ENCODE data around the gene DDI2. TPM values are rescaled to one million over a fixed set of nuclear protein-coding genes. Genes with fewer than 3 reads are reported as not detected.
A peak's percentile ranks its signal among the peaks of the same experiment; 100 is the strongest.

DDI2 gene
- total RNA-seq, 1 experiment from 2014 or later: 9.1 TPM

DNA sequence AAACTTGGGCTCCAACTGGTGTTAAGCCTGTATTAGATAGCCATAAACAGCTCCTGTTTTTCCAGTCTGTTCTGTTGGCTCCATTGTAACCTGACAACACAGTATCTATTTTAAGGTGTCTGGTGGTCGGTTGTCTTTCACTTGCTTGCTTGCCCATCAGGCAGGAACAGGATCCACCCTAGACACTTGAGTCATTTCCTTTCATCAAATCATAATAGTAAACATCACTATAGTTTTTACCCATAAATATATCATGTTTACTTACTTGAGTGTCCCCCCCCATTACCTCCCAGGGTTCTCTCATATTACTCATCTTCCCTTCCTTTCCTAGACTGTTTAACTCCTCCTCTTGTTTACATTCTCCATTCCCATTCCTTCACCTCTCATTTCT, 2.9 kb downstream of the DDI2 start:
- peaks cover 41% of the 10 kb centered on the region for H3K4me1 ChIP-seq (replicated peaks)
- H3K27ac ChIP-seq: peak overlapping the region; percentile 65
- no peak overlapping the region for H3K4me3 ChIP-seq

DNA sequence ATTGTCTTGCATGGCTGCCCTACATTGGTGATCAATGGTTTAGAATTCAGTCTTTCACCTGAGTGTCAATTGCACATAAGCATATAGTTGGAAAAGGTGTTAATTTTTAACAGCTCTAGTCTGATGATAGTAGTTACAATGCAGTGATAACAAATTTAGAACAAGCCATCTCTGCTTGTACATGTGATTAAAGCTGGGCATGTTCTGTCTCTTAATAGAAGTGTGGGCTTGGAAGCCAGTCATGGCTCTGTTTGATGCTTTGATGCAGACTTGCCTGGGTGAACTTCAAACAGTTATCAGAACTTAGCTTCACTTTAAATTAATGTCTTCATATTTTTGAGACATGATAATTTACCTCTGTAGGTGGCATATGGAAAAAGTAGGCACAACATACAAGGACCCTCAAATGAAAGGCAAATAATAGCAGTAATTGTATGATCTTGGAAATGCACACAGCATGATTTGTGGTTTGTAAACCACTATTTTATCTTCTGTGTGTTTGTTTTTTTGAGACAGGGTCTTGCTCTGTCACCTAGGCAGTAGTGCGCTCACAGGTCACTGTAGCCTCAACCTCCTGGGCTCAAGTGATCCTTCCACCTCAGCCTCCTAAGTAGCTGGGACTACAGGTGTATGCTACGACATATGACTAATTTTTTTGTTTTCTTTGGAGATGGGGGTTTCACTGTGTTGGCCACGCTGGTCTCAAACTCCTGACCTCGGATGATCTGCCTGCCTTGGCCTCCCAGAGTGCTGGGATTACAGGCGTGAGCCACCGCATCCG, 3.8 kb downstream of the DDI2 start:
- Histone ChIP-seq H3K27me3 (replicated peaks) (no peaks in the 10 kb centered on the region), H3K4me3 (no peak overlapping the region), H3K27ac (no peak overlapping the region), H3K9me3 (replicated peaks) (no peaks in the 10 kb centered on the region), H3K4me1 (replicated peaks) (peaks cover 41% of the 10 kb centered on the region), H3K36me3 (peaks cover 18% of the 10 kb centered on the region)
- DNase-seq (ENCODE audit: low read depth in 1 of 2, low spot score in 2 of 2): no peak

More for the DNA sequence above, 2.9 kb downstream of the DDI2 start:
- Histone ChIP-seq H3K27me3 (replicated peaks) (no peaks in the 10 kb centered on the region), H3K9me3 (replicated peaks) (no peaks in the 10 kb centered on the region), H3K36me3 (peaks cover 18% of the 10 kb centered on the region)
- DNase-seq (ENCODE audit: low read depth in 1 of 2, low spot score in 2 of 2): peak; percentile 47 to 65

DNA sequence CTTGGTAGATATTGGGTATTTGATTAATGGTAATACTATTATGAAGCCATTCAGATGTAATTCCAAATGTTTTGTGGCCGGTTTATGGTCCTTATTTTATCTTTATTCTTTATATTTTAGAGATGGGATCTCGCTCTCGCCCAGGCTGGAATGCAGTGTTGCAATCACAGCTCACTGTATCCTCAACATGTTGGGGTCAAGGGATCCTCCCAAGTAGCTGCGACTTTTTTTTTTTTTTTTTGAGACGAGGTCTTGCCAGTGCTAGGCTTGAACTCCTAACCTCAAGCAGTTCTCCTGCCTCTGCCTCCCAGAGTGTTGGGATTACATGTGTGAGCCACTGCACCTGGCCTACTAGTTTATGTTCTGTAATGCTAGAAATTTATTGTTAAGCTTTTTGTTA, 4.7 kb downstream of the DDI2 start:
- no peak overlapping the region for H3K27ac ChIP-seq
- no peak for DNase-seq (ENCODE audit: low read depth in 1 of 2, low spot score in 2 of 2)

DNA sequence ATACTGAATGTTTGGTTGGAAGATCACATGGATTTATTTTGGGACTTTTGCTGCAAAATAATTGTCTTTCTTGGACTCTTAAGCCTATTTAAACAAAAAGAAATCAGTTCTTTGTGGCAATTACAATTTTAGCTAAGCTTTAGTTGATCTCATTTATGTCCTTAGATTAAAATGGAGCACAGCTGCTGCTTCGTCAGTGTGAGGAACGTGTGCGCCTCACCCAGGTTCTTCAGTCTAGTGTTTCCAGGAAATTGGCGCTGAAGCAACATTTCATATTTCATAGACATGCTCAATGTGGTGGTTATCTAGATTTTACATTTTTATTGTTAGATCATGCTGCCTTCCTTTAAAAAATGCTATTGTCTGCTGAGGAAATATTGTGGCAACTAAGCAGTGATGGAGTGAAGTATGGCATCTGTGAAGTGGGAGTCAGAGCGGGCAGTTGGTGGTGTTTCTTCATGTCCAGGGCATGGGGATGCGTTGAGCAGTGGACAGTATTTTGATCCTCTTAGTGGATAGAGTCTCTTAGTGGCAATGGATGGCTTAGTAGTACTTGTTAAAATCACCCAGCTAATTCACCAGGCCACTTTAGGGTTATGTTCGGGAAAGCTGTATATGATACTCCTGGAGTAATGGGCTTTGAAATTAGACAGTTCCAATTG, 5.6 kb downstream of the DDI2 start:
- H3K4me3 ChIP-seq: no peak overlapping the region
- peaks cover 40% of the 10 kb centered on the region for H3K4me1 ChIP-seq (replicated peaks)
- H3K27me3 ChIP-seq (replicated peaks): no peaks in the 10 kb centered on the region
- peaks cover 24% of the 10 kb centered on the region for H3K36me3 ChIP-seq
- no peak for DNase-seq (ENCODE audit: low read depth in 1 of 2, low spot score in 2 of 2)
- no peaks in the 10 kb centered on the region for H3K9me3 ChIP-seq (replicated peaks)
- no peak overlapping the region for H3K27ac ChIP-seq

More for the DNA sequence above, 4.7 kb downstream of the DDI2 start:
- Histone ChIP-seq H3K27me3 (replicated peaks) (no peaks in the 10 kb centered on the region), H3K9me3 (replicated peaks) (no peaks in the 10 kb centered on the region), H3K4me1 (replicated peaks) (peaks cover 34% of the 10 kb centered on the region), H3K4me3 (no peak overlapping the region), H3K36me3 (peaks cover 22% of the 10 kb centered on the region)

DNA sequence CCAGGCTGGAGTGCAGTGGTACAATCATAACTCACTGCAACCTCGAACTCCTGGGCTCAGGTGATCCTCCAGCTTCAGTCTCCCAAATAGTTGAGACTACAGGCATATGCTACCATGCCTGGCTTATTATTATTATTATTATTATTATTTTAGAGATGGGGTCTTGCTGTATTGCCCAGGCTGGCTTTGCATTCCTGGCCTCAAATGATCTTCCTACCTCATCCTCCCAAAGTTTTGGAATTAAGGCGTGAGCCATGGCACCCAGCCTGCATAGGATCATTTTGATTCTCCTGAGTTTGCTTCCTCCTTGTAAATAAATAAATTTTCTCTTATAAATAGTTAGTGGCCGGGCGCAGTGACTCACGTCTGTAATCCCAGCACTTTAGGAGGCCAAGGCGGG, 6.2 kb downstream of the DDI2 start:
- Histone ChIP-seq H3K27me3 (replicated peaks) (no peaks in the 10 kb centered on the region), H3K9me3 (replicated peaks) (no peaks in the 10 kb centered on the region), H3K4me3 (no peak overlapping the region), H3K27ac (no peak overlapping the region), H3K4me1 (replicated peaks) (peaks cover 41% of the 10 kb centered on the region), H3K36me3 (peaks cover 28% of the 10 kb centered on the region)
- no peak for DNase-seq (ENCODE audit: low read depth in 1 of 2, low spot score in 2 of 2)

DNA sequence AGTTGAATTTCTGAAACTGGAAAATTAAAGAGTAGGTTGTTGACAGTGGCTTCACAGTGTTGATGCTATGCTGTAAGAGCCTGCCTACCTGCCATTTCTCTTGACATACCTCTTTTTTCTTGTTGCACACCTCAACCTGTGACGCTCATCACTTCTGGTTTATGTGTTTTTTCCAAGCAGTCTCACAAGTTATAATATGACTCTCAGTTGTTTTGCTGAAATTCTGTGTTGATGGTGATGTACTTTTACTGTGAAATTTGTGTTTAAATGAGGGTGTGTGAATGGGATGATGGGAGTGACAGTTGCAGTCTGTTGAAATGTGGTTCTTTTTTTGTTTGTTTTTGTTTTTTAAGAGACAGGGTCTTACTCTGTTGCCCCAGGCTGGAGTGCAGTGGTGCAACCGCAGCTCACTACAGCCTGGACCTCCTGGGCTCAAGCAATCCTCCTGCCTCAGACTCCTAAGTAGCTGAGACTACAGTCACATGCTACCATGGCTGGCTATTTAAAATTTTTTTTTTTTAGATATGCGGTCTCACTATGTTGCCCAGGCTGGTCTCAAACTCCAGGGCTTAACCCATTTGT, 7.0 kb downstream of the DDI2 start:
- Histone ChIP-seq H3K27ac (no peak overlapping the region), H3K4me1 (replicated peaks) (peaks cover 35% of the 10 kb centered on the region), H3K4me3 (no peak overlapping the region), H3K9me3 (replicated peaks) (no peaks in the 10 kb centered on the region), H3K27me3 (replicated peaks) (no peaks in the 10 kb centered on the region), H3K36me3 (peaks cover 35% of the 10 kb centered on the region)
- no peak for DNase-seq (ENCODE audit: low read depth in 1 of 2, low spot score in 2 of 2)

DNA sequence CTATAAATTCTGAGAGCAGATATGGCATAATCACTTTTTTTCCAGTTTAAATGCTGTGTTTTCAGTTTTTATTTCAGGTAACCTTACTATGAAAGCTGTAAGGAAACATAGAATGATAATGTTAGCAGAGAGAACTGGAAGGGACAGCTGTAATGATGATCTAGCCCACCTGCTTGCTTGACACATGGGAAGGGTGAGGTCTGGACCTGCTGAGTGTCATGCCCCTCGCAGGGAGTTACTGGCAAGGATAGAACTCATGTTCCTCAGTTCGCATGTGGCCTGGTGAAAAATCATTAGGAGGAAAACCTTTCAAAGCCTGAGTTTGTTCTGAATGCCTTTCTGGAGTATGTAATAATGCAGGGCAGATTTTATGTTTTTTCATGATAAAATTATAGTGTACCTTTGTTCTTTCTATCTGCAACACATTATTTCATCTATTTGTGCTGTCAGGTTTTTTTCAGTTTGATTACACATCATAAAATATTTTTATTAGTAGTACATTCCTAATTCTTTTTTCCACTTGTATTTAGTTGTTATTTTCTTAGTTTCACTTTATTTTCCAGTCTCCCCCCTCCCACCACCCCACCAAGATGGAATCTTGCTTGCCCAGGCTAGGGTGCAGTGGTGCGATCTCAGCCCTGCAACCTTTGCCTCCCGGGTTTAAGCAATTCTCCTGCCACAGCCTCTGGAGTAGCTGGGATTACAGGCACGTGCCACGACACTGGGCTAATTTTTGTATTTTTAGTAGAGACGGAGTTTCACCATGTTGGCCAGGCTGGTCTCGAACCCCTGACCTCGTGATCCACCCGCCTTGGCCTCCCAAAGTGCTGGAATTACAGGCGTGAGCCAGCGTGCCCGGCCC, 8.0 kb downstream of the DDI2 start:
- Histone ChIP-seq H3K4me1 (replicated peaks) (peaks cover 27% of the 10 kb centered on the region), H3K4me3 (no peak overlapping the region), H3K9me3 (replicated peaks) (no peaks in the 10 kb centered on the region), H3K27ac (no peak overlapping the region), H3K36me3 (peaks cover 35% of the 10 kb centered on the region), H3K27me3 (replicated peaks) (no peaks in the 10 kb centered on the region)
- DNase-seq (ENCODE audit: low read depth in 1 of 2, low spot score in 2 of 2): no peak

DNA sequence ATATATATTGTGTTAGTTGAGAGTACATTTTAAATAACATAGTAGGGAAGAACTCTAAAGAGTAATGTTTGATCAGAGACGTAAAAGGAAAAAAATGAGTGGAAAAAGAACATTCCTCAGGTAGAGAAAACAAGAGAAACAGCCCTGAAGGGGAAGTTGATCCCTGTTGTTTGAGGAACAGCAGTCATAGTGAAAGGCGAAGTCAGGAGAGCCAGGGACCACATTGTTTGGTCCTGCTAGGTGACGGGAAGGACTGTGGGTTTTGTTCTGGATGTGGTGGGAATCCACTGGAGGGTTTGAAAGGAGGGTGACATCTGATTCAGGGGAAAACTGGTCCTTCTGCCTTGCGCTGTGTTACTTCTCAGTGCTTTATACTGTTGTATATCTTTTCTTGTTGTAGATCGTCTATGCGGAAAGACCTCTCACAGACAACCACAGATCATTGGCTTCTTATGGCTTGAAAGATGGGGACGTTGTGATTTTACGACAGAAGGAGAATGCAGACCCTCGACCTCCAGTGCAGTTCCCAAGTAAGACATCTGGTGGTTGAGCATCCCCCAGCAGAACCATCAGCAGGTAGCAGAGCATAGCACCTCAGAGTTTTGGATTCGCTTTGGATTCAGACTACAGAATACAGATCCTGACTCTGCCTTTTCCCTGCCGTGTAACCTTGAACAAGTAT, 9.2 kb downstream of the DDI2 start:
- Histone ChIP-seq H3K27ac (no peak overlapping the region), H3K27me3 (replicated peaks) (no peaks in the 10 kb centered on the region), H3K4me1 (replicated peaks) (peaks cover 18% of the 10 kb centered on the region), H3K36me3 (peaks cover 38% of the 10 kb centered on the region), H3K9me3 (replicated peaks) (no peaks in the 10 kb centered on the region), H3K4me3 (no peak overlapping the region)
- no peak for DNase-seq (ENCODE audit: low read depth in 1 of 2, low spot score in 2 of 2)

DNA sequence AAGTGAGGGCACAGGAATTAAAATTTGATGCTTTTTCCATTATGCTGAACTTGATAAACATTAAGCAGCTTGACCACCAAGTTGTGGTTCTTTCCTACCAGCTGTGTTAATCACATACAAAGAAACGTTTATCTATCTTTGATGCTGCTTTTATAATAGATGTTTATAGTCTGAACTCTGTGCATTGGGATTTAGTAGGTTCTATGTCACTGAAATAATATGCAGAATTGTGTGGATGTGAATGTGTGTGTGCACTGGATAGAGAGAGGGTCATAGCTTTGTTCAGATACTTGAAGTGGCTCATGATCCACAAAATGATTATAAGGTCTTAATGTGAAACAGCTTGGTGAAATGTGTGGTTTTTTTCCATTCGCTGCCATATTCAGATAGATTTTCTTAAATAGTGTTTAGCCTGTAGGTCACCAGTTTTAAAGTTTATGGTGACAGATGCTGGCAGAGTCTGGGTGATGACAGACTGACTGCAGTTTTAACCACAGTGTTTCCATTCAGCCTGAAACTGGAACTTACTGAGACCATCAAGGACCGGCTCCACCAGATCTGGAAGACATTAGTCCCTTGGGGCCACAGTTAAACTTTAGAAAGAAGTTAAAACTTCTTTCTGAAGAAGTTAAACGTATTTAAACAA, 10.2 kb downstream of the DDI2 start:
- no peaks in the 10 kb centered on the region for H3K9me3 ChIP-seq (replicated peaks)
- DNase-seq (ENCODE audit: low read depth in 1 of 2, low spot score in 2 of 2): no peak
- peaks cover 18% of the 10 kb centered on the region for H3K4me1 ChIP-seq (replicated peaks)
- H3K27me3 ChIP-seq (replicated peaks): no peaks in the 10 kb centered on the region
- no peak overlapping the region for H3K4me3 ChIP-seq
- H3K27ac ChIP-seq: no peak overlapping the region
- peaks cover 44% of the 10 kb centered on the region for H3K36me3 ChIP-seq

DNA sequence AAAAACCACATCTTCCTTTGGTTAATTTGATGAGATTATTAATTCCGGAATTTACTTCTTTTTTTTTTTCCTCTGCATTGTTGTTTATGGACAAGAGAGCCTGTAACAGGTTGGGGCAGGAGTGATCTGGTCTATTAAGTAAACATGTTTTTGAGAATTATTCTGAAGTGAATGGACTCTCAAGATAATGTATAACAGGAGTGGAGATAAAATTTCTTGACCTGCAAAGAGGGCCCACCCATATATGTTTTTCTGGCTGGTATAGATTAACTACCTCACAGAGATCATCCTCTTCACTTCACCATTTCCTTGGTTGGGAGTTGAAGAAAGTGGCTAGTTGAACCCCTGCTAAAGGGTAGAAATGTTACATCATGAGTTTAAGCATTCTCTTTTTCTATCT, 10.7 kb downstream of the DDI2 start:
- no peak overlapping the region for H3K27ac ChIP-seq
- peaks cover 44% of the 10 kb centered on the region for H3K36me3 ChIP-seq
- DNase-seq (ENCODE audit: low read depth in 1 of 2, low spot score in 2 of 2): no peak
- H3K9me3 ChIP-seq (replicated peaks): no peaks in the 10 kb centered on the region
- H3K4me3 ChIP-seq: no peak overlapping the region
- no peaks in the 10 kb centered on the region for H3K27me3 ChIP-seq (replicated peaks)
- peaks cover 18% of the 10 kb centered on the region for H3K4me1 ChIP-seq (replicated peaks)

DNA sequence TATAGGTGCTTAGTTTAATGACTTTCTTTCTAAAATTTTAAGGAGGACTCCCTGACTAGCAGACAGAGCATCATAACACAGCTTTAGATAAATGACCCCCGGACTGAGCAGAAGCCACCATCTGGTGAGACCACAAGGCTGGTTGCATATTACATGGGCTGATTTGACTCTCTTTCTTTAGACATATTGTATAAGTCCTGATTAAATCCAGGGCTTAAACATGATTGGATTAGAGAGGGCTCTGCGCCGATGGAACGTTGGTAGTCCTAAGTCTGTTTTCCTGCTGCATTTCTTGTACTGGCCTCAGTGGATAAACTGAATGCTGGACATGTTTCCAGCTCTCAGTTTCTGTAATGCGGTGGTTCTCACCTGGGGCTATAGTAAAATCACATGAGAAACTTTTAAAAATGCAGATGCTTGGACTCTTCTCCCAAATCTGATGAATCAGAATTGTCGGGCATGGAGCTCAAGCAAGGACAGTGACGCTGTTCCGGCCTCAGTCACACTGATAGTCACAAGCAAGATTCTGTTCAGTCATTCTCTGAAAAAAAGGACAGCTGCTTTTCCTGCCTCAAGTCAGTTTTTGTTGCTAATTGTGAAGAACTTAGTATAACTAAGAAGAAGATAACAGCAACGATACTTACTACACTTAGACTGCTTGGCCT, 16.6 kb downstream of the DDI2 start:
- no peak overlapping the region for H3K27ac ChIP-seq
- H3K27me3 ChIP-seq (replicated peaks): no peaks in the 10 kb centered on the region
- DNase-seq (ENCODE audit: low read depth in 1 of 2, low spot score in 2 of 2): no peak
- peaks cover 77% of the 10 kb centered on the region for H3K36me3 ChIP-seq
- H3K4me1 ChIP-seq (replicated peaks): no peaks in the 10 kb centered on the region
- H3K4me3 ChIP-seq: no peak overlapping the region
- H3K9me3 ChIP-seq (replicated peaks): no peaks in the 10 kb centered on the region

DNA sequence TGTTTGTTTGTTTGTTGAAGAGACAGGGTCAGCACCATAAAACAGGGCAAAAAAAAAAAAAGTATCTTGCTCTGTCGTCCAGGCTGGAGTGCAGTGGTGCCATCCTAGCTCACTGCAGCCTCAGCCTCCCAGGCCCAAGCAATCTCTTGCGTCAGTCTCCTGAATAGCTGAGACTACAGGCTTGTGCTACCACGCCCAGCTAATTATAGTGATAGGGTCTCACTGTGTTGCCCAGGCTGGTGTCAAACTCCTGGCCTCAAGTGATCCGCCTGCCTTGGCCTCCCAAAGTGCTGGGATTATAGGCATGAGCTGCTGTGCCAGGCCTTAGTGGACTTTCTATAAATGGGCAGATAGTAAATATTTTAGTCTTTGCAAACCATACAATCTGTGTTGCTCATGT, 19.2 kb downstream of the DDI2 start:
- Histone ChIP-seq H3K27ac (no peak overlapping the region), H3K36me3 (peaks cover 77% of the 10 kb centered on the region), H3K27me3 (replicated peaks) (no peaks in the 10 kb centered on the region), H3K4me3 (no peak overlapping the region), H3K4me1 (replicated peaks) (no peaks in the 10 kb centered on the region), H3K9me3 (replicated peaks) (no peaks in the 10 kb centered on the region)
- no peak for DNase-seq (ENCODE audit: low read depth in 1 of 2, low spot score in 2 of 2)

Data from SJSA1 (cell line).